RPMI7951 (cell line): Measurements from ENCODE around the gene VAMP5. TPM values are rescaled to one million over a fixed set of nuclear protein-coding genes. Genes with fewer than 3 reads are reported as not detected.
A peak's percentile ranks its signal among the peaks of the same experiment; 100 is the strongest.
"Not testable (repeated sequence)": the region's sequence is repeated elsewhere in the genome, so short reads cannot be mapped to it uniquely, and the experiment has no call there.

ENCODE experiments used
- DNase-seq: peaks from one replicate; pipeline ENCODE4 v3.0.0-alpha.2; 2012; ENCODE audit warnings: low read depth
- total RNA-seq: library from RNA; depleted of rRNA; stranded (reverse); fragments of >200 nt; shearing (Covaris generic); gene quantifications from 2 replicates; pipeline ENCODE4 v1.2.3, GENCODE V29; 2014

Gene VAMP5
- total RNA-seq, 1 experiment from 2014 or later = 25.7 TPM

GRCh38 chr2:85584857-85585780, 888 bp downstream of the VAMP5 start:
- peak; percentile 97 for DNase-seq

GRCh38 chr2:85585781-85586105, 1.5 kb downstream of the VAMP5 start:
- DNase-seq = peak; percentile 78

- DNase-seq = no peak
Observed at GRCh38 chr2:85588236-85588635, 4.0 kb downstream of the VAMP5 start.

- no peak for DNase-seq
Observed at GRCh38 chr2:85588645-85589044, 4.4 kb downstream of the VAMP5 start.

- no peak for DNase-seq
Observed at GRCh38 chr2:85589181-85589580, 5.0 kb downstream of the VAMP5 start.

- DNase-seq = peak; percentile 93
Observed at GRCh38 chr2:85589982-85590791, 6.0 kb downstream of the VAMP5 start.

- DNase-seq = no peak
Observed at GRCh38 chr2:85590950-85591349, 6.7 kb downstream of the VAMP5 start.

GRCh38 chr2:85591563-85591962, 7.3 kb downstream of the VAMP5 start:
- DNase-seq = no peak

GRCh38 chr2:85592299-85592698, 8.1 kb downstream of the VAMP5 start:
- DNase-seq = not testable (repeated sequence)

GRCh38 chr2:85593023-85593422, 8.8 kb downstream of the VAMP5 start:
- no peak for DNase-seq

GRCh38 chr2:85594715-85595300, 10.6 kb downstream of the VAMP5 start:
- DNase-seq = no peak

- DNase-seq = peak; percentile 99
Observed at GRCh38 chr2:85595301-85596025, 11.2 kb downstream of the VAMP5 start, which contains the start of gene RNF181. RNF181 (plus strand) TSS chr2:85595745; CDS start chr2:85595764, 19 bp downstream.

- DNase-seq = no peak
Observed at GRCh38 chr2:85596026-85596333, 11.7 kb downstream of the VAMP5 start.

- no peak for DNase-seq
Observed at GRCh38 chr2:85596486-85597143, 12.4 kb downstream of the VAMP5 start.

GRCh38 chr2:85597241-85597640, 13.0 kb downstream of the VAMP5 start:
- no peak for DNase-seq

GRCh38 chr2:85598594-85599340, 14.5 kb downstream of the VAMP5 start:
- no peak for DNase-seq

GRCh38 chr2:85599468-85600234, 15.4 kb downstream of the VAMP5 start:
- no peak for DNase-seq

GRCh38 chr2:85600235-85600575, 16.0 kb downstream of the VAMP5 start:
- no peak for DNase-seq

GRCh38 chr2:85600951-85601770, 16.9 kb downstream of the VAMP5 start:
- DNase-seq = no peak
